Stimulated activated naive CD4-positive, alpha-beta T cell (primary cell): ENCODE measurements around the gene OR2T8.

Source experiments
- DNase-seq, 6 experiments: peaks; one replicate each; lab custom pipeline; 2025; lab: John Stamatoyannopoulos, UW

OR2T8 gene

GRCh38 chr1:247962911-247963588, 43.0 kb downstream of the OR2T8 start:
- no peak for DNase-seq

GRCh38 chr1:247964933-247965332, 44.9 kb downstream of the OR2T8 start, which contains the start of gene OR2AK2:
Gene OR2AK2, plus strand, starts transcription at chr1:247965233. Its CDS starts 144 bp downstream, at chr1:247965377.
- no peak for DNase-seq

GRCh38 chr1:247966532-247967204, 46.6 kb downstream of the OR2T8 start:
- no peak for DNase-seq
